SK-N-SH treated with all-trans-retinoic acid at 6 μM for 48 hours (cell line): ENCODE measurements around the gene CCL15.

Experiments used
- GLIS3 ChIP-seq: fragments of 250-450 bp; sonication (Bioruptor Pico); IDR thresholded peaks from 2 replicates; pipeline ENCODE4 v1.5.0; 2020; ENCODE audit warnings: mild to moderate bottlenecking, moderate library complexity
- SNAI2 ChIP-seq: fragments of 250-450 bp; sonication (Bioruptor Pico); IDR thresholded peaks from 2 replicates; pipeline ENCODE4 v1.5.0; 2020; ENCODE audit warnings: mild to moderate bottlenecking, moderate library complexity
- ZNF565 ChIP-seq: fragments of 450-650 bp; formaldehyde crosslinking; conservative IDR thresholded peaks from 2 replicates; pipeline ENCODE4 v1.5.0; 2020; ENCODE audit warnings: low read depth, mild to moderate bottlenecking, moderate library complexity

- no peak for TF ChIP-seq ZNF565 (CRISPR knock-in tag)
- no peak for TF ChIP-seq GLIS3 (CRISPR knock-in tag)
- no peak for TF ChIP-seq SNAI2 (CRISPR knock-in tag)
These were observed 18.1 kb upstream of the CCL15 start for GRCh38 chr17:36019423-36019822.
